NCI-H345 (cell line): ENCODE results near the gene EMC8.
"Not testable (repeated sequence)": the region's sequence is repeated elsewhere in the genome, so short reads cannot be mapped to it uniquely, and the experiment has no call there.

Experiments
- DNase-seq: peaks from one replicate; lab custom pipeline; 2025; lab: John Stamatoyannopoulos, UW

Gene EMC8

DNA sequence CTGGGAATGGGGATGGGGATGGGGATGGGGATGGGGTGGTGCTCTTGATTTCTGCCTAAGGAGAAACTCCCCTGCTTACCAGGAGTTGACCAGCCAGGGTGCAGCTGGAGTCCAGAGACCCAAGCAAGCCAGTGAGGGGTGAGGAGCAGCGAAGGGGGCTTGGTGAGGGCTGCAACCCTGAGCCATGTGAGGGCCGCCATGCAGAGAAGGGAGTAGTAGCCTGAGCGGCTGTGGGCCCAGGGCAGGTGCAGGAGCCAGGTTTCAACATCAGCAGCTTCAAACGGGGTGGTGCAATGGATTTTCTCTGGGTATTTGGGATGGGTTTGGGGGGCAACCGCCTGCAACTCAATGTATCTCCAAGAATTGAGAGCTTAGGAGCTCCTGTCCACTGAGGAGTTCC, 35.4 kb upstream of the EMC8 start:
- DNase-seq, result no peak

DNA sequence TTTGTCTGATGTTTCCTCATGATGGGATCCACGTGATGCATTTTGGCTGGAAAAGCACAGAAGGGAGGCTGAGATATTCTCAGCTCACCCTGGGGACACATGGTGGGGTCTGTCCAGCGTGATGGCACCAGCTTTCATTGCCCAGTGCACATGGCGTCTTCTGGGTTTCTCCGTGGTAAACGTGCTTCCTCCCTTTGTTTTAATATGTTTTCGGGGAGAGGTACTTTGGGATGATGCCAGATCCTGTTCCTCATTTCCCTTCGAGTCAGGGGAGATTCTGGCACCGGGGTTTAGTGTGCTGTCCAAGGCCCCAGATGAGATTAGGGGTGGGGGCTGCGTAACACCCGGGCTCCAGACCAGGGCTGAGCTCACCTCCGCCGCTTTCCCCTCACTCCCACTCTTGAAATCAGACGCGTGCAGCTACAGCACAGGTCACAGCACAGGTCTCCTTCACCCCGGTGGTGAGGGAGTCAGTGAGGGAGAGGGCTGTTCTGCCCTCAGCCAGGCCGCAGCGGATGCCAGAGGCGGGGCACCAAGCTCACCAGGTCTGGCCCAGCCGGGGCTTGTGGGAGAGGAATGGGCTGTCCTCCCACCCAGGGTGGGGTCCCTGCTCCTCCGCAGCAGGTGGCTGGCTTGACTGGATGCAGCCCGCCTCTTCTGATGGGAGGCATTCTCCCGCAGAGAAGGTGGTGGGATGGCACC, 34.0 kb upstream of the EMC8 start:
- no peak for DNase-seq

DNA sequence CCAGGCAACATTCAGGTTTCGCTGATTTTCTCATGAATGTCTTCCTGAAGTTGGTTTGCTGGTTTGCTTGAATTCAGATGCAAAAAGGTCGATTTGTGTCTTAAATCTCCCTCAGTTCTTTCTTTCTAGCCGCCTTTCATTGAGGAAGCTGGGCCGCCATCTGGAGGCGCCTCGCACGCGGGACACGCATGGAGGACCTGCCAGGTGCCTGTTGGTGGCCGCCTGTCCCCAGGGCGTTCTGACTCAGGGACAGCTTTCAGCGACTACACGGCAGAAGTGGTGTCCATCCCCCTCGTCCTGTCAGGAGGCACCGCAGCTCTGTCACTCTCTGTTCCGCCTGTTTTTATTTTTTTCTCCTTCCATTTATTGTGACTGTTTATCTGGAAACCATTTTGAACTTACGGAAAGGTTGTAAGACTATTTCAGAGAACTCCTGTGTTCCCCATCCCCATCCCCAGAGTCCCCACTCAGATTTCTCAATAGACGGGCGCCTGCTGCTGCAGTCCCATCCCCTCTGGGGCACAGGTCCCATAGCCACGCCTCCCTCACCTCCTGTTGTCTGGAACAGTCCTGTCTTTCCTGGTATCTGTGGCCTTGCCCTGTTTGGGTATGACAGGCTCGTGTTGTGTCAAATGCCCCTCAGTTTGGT, 33.4 kb upstream of the EMC8 start:
- no peak for DNase-seq

- DNase-seq, result no peak
Measured at GRCh38 chr16:85830821-85831220, 31.5 kb upstream of the EMC8 start.

GRCh38 chr16:85829751-85830445, 30.6 kb upstream of the EMC8 start:
- DNase-seq, result no peak

DNA sequence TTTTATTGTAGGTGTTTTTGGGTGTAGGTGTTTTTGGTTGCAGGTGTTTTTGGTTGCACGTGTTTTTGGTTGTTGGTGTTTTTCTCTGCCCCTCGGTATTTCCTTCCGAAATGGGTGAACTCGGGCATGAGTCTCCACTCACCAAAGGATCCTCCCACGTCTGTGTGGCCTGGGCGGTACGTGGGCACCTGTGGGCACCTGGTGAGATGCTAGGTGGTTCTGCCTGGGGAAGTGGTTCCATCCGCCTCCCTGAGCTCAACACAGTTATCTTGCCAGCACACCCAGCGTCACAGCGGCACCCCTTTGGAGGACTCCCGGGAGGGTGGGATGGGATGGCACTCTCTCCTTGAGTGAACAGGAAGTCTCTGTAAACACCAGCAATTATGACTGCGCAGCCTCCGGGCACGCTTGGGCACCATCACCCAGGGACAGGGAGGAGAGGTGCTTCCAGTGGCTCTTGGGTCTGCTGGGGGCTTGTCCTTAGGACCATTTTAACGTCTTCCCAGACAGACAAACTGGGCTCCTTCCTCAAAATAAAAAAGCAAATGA, 29.9 kb upstream of the EMC8 start:
- DNase-seq, result no peak

DNA sequence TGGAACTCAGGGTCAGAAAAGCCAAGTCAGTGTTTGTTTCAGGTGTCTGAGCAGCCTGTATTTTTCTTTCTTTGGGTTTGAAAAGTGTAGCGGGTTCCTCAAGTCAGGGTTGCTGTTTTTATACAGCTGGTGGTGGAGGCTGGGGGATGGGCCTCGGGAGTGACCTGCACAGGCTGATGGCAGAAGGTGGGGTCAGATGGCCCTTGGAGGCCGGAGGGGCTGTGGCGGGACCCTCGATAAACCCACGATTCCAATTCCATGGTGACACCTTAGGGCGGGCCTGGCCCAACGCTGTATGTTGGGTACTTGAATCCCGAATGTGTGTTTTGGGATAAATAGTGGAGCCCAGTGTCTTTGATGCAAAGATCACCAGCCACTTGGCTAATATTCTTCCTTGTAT, 28.8 kb upstream of the EMC8 start:
- DNase-seq, result no peak

DNA sequence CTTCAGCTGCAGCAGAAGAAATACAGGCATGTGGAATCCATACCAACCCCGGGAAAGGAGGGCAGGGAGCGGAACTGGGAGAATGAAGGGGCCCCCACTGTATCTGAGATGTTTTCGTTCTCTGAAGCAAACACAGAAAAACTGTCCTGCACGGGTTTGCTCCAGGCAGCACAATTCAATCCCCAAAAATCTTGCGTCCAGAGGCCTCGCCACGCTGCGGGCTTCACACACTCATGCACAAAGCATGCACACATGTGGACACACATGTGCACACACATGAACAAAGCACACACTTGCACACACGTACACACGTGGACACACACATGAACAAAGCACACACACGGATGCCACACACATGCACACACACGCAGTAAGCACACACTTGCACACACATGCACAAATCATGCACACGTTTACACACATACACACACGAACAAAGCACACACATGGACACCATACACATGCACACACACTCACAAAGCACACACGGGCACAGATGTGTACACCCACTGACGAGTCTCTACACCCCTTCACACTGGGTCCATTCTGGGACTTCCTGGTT, 27.4 kb upstream of the EMC8 start:
- DNase-seq, result no peak

GRCh38 chr16:85825326-85825725, 26.0 kb upstream of the EMC8 start:
- no peak for DNase-seq

DNA sequence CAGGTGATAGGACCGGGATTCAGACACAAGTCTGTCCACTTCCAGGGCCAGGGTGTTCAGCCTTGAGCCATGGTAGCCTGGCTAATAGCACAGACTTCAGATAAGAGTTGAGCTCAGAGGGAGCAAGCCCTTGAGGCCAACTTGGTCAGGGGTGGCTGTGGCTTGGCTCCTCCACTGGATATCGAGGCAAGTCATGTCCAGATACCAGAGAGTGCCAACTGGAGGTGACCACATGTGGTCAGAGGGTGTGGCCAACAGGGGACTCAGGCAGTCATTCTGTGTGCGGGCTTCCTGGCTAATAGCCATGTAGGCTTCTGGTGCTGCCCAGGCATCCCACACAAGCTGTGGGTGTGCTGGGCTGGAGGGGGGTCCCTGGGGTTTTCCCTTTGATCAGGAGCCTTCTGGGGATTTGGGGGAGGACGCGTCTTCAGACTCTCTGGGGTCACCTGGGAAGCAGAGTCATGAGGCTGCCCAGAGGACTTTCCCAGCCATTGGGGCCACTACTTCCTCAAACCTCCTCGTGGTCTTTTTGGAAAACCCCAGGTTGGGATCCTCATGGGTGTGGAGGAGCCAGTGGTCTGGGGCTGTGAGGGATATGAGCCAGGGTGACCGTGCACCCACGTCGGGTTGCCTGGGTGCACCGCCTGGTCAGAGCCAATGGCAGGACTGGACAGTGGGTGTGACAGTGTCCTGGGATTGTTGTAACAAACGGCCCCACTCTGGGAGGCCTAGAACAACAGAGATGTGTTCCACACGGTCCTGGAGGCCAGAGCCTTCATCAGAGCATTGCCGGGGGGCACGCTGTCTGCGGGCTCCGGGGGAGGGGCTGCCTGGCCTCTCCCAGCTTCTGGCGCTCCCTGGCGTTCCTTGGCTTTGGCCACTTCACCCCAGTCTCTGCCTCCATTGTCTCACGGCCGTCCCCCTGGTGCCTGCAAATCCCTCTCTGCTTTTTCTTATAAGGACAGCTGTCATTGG, 25.1 kb upstream of the EMC8 start:
- DNase-seq, result no peak

GRCh38 chr16:85823328-85823920, 24.1 kb upstream of the EMC8 start:
- no peak for DNase-seq

GRCh38 chr16:85822145-85822544, 22.8 kb upstream of the EMC8 start:
- no peak for DNase-seq

DNA sequence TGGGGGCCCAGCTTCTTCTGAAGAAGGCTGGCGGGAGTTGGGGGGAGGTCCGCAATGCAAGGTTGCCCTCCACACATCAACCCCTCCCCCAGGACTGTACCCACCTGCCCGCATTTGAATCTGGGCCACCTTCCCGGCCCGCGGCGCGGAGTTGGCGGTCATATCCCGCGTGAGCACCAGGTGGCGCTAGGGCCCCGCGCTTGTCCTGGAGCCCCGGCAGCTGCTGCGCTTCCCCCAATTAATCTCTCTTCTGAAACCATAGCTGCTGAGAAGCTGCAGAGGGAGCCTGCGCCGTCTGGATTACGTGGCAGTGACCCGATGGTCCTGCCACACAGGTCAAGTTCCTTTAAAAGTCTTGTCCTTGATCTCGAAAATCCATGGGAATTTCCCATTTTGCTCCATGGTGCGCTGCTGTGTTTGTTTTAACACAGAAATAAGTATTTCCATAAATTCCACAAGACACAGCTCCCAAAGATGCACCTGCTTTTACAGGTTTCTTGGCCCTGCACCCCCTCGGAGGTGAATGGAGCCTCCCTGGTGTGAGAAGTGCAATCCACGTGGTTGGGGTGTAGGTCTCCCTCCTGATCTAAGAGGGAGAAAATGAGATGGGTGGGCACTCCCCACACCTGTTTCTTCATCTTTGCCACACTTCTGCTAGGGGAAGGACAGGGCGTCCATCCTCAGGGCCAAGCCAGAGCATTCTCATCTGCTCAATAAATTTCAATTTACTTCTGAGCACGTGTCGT, 22.2 kb upstream of the EMC8 start:
- peak; percentile 63 for DNase-seq

DNA sequence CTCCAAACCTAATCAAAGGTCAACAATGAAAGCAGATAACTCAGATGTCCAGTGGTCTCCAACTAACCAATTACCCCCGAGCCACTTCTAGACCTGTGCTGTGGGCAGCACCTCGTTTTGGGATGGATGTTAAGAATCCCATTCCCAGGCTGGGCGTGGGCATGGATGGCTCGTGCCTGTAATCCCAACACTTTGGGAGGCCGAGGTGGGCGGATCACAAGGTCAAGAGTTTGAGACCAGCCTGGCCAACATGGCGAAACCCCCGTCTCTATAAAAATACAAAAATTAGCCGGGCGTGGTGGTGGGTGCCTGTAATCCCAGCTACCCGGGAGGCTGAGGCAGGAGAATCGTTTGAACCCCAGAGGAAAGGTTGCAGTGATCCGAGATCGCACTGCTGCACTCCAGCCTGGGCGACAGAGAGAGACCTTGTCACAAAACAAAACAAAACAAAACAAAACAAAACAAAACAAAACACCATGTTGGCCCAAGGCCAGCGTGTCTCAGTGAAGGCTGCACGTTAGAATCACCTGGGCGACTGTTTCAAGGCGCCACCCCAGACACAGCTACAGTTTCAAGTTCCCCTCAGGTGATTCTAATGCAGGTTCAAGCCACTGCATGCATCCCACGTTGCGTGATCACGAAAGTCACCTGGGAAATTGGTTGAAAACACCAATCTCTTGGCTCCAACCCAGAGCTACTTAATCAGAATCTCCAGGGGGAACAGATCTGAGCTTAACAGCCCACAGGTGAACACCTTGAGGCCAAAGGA, 21.4 kb upstream of the EMC8 start:
- peak; percentile 42 for DNase-seq

GRCh38 chr16:85819771-85820170, 20.4 kb upstream of the EMC8 start:
- no peak for DNase-seq

- DNase-seq, result peak; percentile 72
Measured at GRCh38 chr16:85819245-85819644, 19.9 kb upstream of the EMC8 start.

GRCh38 chr16:85817195-85817594, 17.9 kb upstream of the EMC8 start:
- DNase-seq, result not testable (repeated sequence)

DNA sequence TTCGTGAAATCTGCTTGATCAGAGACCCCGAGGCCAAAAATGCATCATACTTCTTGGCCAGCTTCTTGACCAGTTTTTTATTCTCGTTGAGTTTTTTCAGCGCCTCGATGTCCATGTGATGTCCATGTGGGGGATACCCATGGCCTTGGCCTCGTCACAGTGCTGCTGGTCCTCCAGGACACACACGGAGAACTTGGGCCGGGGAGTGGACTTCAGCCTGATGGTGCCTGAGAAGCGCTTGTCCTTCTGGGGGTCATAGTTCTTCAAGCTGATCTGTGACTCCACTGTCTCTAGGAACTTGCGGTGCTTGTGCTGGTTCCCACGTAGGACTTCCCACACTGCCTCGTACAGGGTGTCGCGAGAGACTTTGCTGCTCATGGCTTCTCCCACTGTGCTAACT, 16.8 kb upstream of the EMC8 start:
- DNase-seq, result no peak
